DOHH2 (cell line): Measurements from ENCODE around the gene ZBTB46.

Source experiments
- H3F3A ChIP-seq: fragments of 200-600 bp; sonication (generic), shearing (Covaris generic); 2 replicates; pipeline ENCODE4 v1.6.0; 2016; ENCODE audit warnings: antibody characterized with exemption, mild to moderate bottlenecking; ENCODE audit not compliant: control insufficient read depth, insufficient read depth
- H3K27ac ChIP-seq: fragments of 200-600 bp; sonication (generic); 2 replicates; pipeline ENCODE4 v1.5.1; 2014; ENCODE audit warnings: low read depth, mild to moderate bottlenecking, low read length, moderate library complexity
- H3K27me3 ChIP-seq: fragments of 200-600 bp; sonication (generic); 2 replicates; pipeline ENCODE4 v1.6.1; 2014; ENCODE audit warnings: mild to moderate bottlenecking, low read length, mixed read lengths; ENCODE audit not compliant: control insufficient read depth
- H3K36me3 ChIP-seq: fragments of 200-600 bp; sonication (generic); 2 replicates; pipeline ENCODE4 v1.6.1; 2014; ENCODE audit warnings: mild to moderate bottlenecking, low read length, moderate library complexity, mixed read lengths; ENCODE audit not compliant: control insufficient read depth
- H3K4me1 ChIP-seq: fragments of 200-600 bp; sonication (generic); 2 replicates; pipeline ENCODE4 v1.6.1; 2014; ENCODE audit warnings: mild to moderate bottlenecking, low read length, mixed read lengths; ENCODE audit not compliant: control insufficient read depth
- H3K4me2 ChIP-seq: fragments of 200-600 bp; sonication (generic); 2 replicates; pipeline ENCODE4 v1.6.0; 2014; ENCODE audit warnings: mild to moderate bottlenecking, low read length, moderate library complexity
- H3K4me3 ChIP-seq: fragments of 200-600 bp; sonication (generic); 2 replicates; pipeline ENCODE4 v1.5.1; 2014; ENCODE audit warnings: mild to moderate bottlenecking, low read length, mixed read lengths
- H3K79me2 ChIP-seq: fragments of 200-600 bp; sonication (generic); 2 replicates; pipeline ENCODE4 v1.6.1; 2014; ENCODE audit warnings: mild to moderate bottlenecking, low read length, mixed read lengths; ENCODE audit not compliant: control insufficient read depth
- H3K9me2 ChIP-seq: fragments of 200-600 bp; sonication (generic); replicated peaks from 2 replicates; pipeline ENCODE4 v1.6.1; 2014; ENCODE audit warnings: mild to moderate bottlenecking, low read length, mixed read lengths; ENCODE audit not compliant: control insufficient read depth
- H3K9me3 ChIP-seq: fragments of 200-600 bp; sonication (generic); 2 replicates; pipeline ENCODE4 v1.6.1; 2014; ENCODE audit warnings: antibody characterized with exemption, low read length, mixed read lengths; ENCODE audit not compliant: control insufficient read depth, insufficient read depth
- H4K20me1 ChIP-seq: fragments of 200-600 bp; sonication (generic); 2 replicates; pipeline ENCODE4 v1.6.0; 2014; ENCODE audit warnings: low read depth, mild to moderate bottlenecking, antibody characterized with exemption, low read length, moderate library complexity; ENCODE audit not compliant: control insufficient read depth, insufficient read depth
- EZH2phosphoT487 ChIP-seq: fragments of 200-600 bp; sonication (generic); IDR thresholded peaks from 2 replicates; pipeline ENCODE4 v1.6.1; 2017; ENCODE audit warnings: borderline replicate concordance, mild to moderate bottlenecking, antibody characterized with exemption, low read length, moderate library complexity, mixed read lengths
- TF ChIP-seq, protein P1 (sequence below): fragments of 200-600 bp; sonication (generic); IDR thresholded peaks from one replicate; pipeline ENCODE4 v1.5.1; 2014; ENCODE audit warnings: antibody characterized with exemption, mild to moderate bottlenecking, low read depth, low read length; ENCODE audit not compliant: poor library complexity, severe bottlenecking

The ZBTB46 gene

DNA sequence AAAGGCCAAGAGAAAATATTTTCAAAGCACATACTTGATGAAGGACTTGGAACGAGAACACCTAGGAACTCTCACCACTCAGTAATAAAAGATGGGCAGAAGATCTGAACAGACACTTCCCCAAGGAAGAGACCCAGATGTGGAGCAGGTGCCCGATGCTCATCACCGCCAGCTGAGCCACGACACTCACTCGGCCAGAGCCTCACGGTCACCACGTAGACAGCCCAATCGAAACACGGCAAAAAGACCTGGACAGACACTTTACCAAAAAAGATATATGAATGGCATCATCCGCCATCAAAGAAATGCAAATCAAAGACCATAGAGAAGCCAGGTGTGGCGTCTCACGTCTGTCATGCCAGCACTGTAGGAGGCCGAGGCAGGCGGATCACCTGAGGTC is 49.9 kb downstream of the ZBTB46 start:
- no peaks in the 10 kb centered on the region for H3K36me3 ChIP-seq
- peaks cover 8% of the 10 kb centered on the region for H3K4me1 ChIP-seq
- H3K4me2 ChIP-seq, result no peak overlapping the region
- TF ChIP-seq EZH2phosphoT487, result no peak
- TF ChIP-seq, protein P1, sequence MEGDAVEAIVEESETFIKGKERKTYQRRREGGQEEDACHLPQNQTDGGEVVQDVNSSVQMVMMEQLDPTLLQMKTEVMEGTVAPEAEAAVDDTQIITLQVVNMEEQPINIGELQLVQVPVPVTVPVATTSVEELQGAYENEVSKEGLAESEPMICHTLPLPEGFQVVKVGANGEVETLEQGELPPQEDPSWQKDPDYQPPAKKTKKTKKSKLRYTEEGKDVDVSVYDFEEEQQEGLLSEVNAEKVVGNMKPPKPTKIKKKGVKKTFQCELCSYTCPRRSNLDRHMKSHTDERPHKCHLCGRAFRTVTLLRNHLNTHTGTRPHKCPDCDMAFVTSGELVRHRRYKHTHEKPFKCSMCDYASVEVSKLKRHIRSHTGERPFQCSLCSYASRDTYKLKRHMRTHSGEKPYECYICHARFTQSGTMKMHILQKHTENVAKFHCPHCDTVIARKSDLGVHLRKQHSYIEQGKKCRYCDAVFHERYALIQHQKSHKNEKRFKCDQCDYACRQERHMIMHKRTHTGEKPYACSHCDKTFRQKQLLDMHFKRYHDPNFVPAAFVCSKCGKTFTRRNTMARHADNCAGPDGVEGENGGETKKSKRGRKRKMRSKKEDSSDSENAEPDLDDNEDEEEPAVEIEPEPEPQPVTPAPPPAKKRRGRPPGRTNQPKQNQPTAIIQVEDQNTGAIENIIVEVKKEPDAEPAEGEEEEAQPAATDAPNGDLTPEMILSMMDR, result no peak
- H3K27ac ChIP-seq, result no peak overlapping the region
- H4K20me1 ChIP-seq, result no peaks in the 10 kb centered on the region
- H3K9me2 ChIP-seq, result no peaks in the 10 kb centered on the region
- no peaks in the 10 kb centered on the region for H3K79me2 ChIP-seq
- H3K27me3 ChIP-seq, result no peaks in the 10 kb centered on the region
- no peak overlapping the region for H3K4me3 ChIP-seq
- no peaks in the 10 kb centered on the region for H3K9me3 ChIP-seq
- no peaks in the 10 kb centered on the region for H3F3A ChIP-seq

DNA sequence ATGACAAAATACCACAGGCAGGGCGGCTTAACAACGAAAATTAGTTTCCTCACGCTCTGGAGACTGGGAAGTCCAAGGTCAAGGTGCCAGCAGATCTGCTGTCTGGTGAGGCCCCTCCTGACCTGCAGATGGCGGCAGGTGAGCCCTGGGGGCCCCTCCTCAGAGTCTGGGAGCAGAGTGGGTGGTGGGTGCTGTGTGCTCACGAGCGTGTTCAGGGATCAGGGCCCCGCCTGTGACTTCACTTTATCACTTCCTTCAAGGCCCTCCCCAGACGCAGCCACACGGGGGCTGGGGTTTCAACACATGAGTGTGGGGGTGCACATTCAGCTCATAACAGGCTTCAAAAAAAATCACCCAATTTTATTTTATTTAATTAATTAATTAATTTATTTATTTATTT is 52.2 kb downstream of the ZBTB46 start:
- no peaks in the 10 kb centered on the region for H3K9me2 ChIP-seq
- H3K4me3 ChIP-seq, result no peak overlapping the region
- no peak overlapping the region for H3K27ac ChIP-seq
- no peaks in the 10 kb centered on the region for H3K9me3 ChIP-seq
- no peaks in the 10 kb centered on the region for H3K36me3 ChIP-seq
- H3K27me3 ChIP-seq, result peaks cover 4% of the 10 kb centered on the region; the same call in 1 of the 2 replicates
- no peak overlapping the region for H3K4me2 ChIP-seq
- TF ChIP-seq, protein P1, result no peak
- TF ChIP-seq EZH2phosphoT487, result no peak
- H3K79me2 ChIP-seq, result no peaks in the 10 kb centered on the region
- H4K20me1 ChIP-seq, result no peaks in the 10 kb centered on the region
- H3K4me1 ChIP-seq, result peaks cover 8% of the 10 kb centered on the region
- H3F3A ChIP-seq, result no peaks in the 10 kb centered on the region

DNA sequence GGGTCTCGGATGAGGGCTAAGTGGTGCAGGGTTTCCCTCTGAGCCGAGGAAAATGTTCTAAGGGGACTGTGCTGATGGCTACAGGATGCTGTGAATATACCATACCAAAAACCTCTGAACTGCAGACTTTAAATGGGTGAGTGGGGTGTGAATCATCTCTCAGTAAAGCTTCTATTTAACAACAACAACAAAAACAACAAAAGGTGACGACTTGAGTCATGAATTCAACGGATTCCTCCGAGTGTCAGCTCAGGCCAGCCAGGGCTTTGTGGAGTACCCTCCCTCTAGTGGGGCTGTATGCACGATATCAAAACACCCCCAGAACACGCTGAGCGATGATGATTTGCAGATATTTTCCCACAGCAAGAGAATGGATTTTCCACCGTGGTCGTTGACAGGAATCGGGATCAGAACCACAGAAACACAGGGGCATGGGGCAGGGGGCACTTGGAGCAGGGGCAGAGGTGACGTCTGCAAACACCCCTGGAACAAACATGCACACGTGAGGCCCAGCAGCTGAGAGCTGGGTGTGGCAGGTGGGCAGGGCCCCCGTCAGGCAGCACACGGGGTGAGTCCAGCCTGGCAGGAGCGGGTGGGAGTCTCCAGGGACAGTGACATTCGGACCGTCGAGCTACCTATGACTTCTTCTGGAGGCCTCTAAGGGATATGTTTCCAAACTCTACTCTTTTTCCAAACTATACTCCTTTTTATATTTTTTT is 52.9 kb downstream of the ZBTB46 start:
- H3K4me3 ChIP-seq, result no peak overlapping the region

More for the DNA sequence above, 52.9 kb downstream of the ZBTB46 start:
- H3K9me2 ChIP-seq, result no peaks in the 10 kb centered on the region
- no peaks in the 10 kb centered on the region for H3K9me3 ChIP-seq
- no peak overlapping the region for H3K4me2 ChIP-seq
- no peaks in the 10 kb centered on the region for H4K20me1 ChIP-seq
- no peaks in the 10 kb centered on the region for H3K79me2 ChIP-seq
- H3K27ac ChIP-seq, result no peak overlapping the region
- TF ChIP-seq, protein P1, result no peak
- no peak for TF ChIP-seq EZH2phosphoT487
- peaks cover 10% of the 10 kb centered on the region for H3K27me3 ChIP-seq
- H3K4me1 ChIP-seq, result peaks cover 8% of the 10 kb centered on the region
- no peaks in the 10 kb centered on the region for H3F3A ChIP-seq
- H3K36me3 ChIP-seq, result no peaks in the 10 kb centered on the region
